Measurements from ENCODE around the gene ERAP2. TPM values are rescaled to one million over a fixed set of nuclear protein-coding genes. Genes with fewer than 3 reads are reported as not detected.

Gene ERAP2
- total and polyA plus RNA-seq, 10 of the 15 experiments (the other 5 are each of a cell fraction or from before 2014, with no cell fraction given) = 4.0 to 28.7 (median 11.7) TPM

- TF ChIP-seq CEBPZ (IDR thresholded peaks at IDR 0.05; ENCODE audit: low read depth, low read length) (no peak), NKRF (conservative IDR thresholded peaks at IDR 0.05) (no peak), RELB (IDR thresholded peaks at IDR 0.05; ENCODE audit: low read depth) (peak; percentile 89), MAX (IDR thresholded peaks at IDR 0.05; ENCODE audit: low read depth, low read length) (no peak), HCFC1 (IDR thresholded peaks at IDR 0.05; ENCODE audit: low read length) (no peak), EGR1 (IDR thresholded peaks at IDR 0.05; ENCODE audit: borderline replicate concordance in 1 of 2, low read depth in 2 of 2, low read length in 2 of 2) (no peak), ZNF274 (IDR thresholded peaks at IDR 0.05; ENCODE audit: insufficient read depth, insufficient read length) (no peak), RUNX3 (IDR thresholded peaks at IDR 0.05; ENCODE audit: low read length) (peak; percentile 29; the same call in 1 of the 2 replicates), DPF2 (IDR thresholded peaks at IDR 0.05) (0 out of 2 replicates have a peak, but pooled peaks have one; percentile 31), ATF2 (IDR thresholded peaks at IDR 0.05; ENCODE audit: low read length) (0 out of 2 replicates have a peak, but pooled peaks have one; percentile 32), STAT1 (conservative IDR thresholded peaks at IDR 0.05) (no peak), IRF4 (IDR thresholded peaks at IDR 0.05; ENCODE audit: low read depth, low read length) (no peak), NFIC (IDR thresholded peaks at IDR 0.05; ENCODE audit: low read depth, low read length) (peak; percentile 41; the same call in 1 of the 2 replicates), PAX5 (IDR thresholded peaks at IDR 0.05; ENCODE audit: borderline replicate concordance, low read depth, low read length) (no peak), HDGF (IDR thresholded peaks at IDR 0.05) (no peak; the same call in 1 of the 2 replicates), NFYA (IDR thresholded peaks at IDR 0.05; ENCODE audit: borderline replicate concordance, low read depth, low read length) (no peak), CREB1 (IDR thresholded peaks at IDR 0.05; ENCODE audit: low read depth) (no peak), EP300 (IDR thresholded peaks at IDR 0.05; ENCODE audit: borderline replicate concordance in 1 of 2, control insufficient read depth in 1 of 2, low read depth in 2 of 2, low read length in 2 of 2) (0 out of 4 replicates have a peak, but pooled peaks of 1 of the 2 experiments have one; percentile 50), BACH1 (IDR thresholded peaks at IDR 0.05; ENCODE audit: borderline replicate concordance) (no peak), MEF2B (IDR thresholded peaks at IDR 0.05; ENCODE audit: partially characterized antibody, poor library complexity, severe bottlenecking) (peak; percentile 15), NFYB (IDR thresholded peaks at IDR 0.05; ENCODE audit: insufficient read depth, low read depth, low read length) (0 out of 2 replicates have a peak, but pooled peaks have one; percentile 10)
Measured at GRCh38 chr5:96881511-96882115, 5.3 kb downstream of the ERAP2 start (continued).

All from GM12878 (cell line).